ENCODE data around the gene USP47.

Gene USP47

DNA sequence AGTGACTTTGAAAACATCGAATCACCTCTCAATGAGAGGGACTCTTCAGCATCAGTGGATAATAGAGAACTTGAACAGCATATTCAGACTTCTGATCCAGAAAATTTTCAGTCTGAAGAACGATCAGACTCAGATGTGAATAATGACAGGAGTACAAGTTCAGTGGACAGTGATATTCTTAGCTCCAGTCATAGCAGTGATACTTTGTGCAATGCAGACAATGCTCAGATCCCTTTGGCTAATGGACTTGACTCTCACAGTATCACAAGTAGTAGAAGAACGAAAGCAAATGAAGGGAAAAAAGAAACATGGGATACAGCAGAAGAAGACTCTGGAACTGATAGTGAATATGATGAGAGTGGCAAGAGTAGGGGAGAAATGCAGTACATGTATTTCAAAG lies 100.9 kb downstream of the USP47 start:
- DNase-seq: no peak

DNA sequence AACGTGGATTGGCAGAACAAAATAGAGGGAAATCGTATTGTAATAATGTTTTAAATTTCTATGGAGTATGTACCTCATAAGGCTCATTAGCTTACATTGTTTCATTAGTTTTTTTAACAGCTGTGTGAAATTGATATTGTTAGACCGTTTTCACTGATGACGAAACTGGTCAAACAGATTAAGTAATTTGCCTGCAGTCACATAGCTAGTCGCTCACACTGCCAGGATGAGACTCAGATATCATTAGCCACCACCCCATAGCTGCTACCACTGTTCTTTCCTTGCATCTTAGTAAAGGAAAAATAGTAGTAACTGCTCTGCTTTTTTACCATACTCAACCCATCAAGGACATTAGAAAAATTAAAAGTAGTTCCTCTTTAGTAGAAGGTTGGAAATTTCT lies 102.7 kb downstream of the USP47 start:
- no peak for DNase-seq

DNA sequence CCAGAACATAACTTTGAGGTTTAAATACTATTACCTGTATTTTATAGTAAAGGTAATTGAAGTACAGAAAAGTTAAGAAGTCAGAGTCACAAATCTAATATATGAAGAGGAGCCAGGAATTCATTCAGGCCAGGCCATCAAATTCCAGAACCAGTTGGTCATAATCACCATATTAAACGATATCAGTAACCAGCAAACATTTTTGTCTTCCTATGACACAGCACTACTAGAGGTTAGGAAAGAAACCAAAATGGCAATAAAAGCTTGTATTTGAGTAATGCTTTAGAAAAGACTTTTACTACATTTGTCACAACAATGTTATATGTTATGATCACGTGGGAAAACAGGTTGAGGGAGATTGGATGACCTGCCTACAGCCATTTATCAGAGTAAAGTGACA lies 104.4 kb downstream of the USP47 start:
- no peak for DNase-seq

DNA sequence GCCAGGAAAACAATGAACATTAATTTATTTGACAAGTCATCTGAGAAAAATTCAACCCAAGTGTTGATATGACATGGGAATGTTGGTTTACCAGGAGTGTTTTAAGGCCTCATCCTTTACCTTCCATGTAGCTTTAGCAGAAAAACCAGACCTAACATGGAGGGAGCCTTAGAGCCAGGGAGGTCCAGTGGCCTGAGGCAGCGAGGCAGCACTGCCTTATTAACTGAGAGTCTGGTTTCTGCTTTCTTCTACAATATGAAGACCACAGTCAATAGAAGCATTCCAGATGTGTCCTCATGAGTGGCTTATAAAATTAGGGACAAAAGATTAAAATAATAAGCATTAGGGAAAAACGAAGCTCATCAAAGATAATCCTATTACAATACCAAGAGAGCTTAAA lies 105.1 kb downstream of the USP47 start:
- no peak for DNase-seq

DNA sequence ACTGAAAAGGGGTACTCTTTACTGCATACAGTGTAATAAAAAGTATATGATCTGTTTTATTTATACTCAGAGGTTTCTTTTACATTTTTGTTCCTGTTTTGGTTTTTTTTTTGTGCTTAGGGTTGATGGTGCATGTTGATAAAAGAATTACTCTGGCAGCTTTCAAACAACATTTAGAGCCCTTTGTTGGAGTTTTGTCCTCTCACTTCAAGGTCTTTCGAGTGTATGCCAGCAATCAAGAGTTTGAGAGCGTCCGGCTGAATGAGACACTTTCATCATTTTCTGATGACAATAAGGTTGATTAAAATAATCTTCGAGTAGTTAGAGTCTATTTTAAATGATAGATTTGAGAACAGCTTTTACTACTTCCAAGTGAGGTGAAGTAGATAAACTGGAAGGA lies 106.1 kb downstream of the USP47 start:
- no peak for DNase-seq

GRCh38 chr11:11948242-11948947 lies 106.6 kb downstream of the USP47 start:
- no peak for DNase-seq

DNA sequence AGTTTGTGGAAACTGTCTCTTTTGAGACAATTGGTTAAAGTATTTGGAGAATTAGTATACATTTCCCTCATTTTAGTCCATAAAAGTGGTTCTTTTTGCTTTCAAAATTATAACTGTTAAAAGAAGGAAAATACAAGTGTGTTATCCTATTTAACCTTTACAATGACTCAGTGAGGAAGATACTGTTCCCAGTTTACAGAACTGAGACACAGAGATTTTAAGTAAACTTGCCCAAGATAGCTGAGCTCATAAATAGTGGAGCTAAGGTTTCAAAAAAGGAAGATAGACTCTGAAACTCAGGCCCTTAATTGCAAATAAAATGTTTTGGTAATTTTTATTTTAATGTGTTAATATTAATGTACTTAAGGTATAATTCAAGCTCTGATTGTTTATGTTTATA lies 107.7 kb downstream of the USP47 start:
- DNase-seq: no peak

DNA sequence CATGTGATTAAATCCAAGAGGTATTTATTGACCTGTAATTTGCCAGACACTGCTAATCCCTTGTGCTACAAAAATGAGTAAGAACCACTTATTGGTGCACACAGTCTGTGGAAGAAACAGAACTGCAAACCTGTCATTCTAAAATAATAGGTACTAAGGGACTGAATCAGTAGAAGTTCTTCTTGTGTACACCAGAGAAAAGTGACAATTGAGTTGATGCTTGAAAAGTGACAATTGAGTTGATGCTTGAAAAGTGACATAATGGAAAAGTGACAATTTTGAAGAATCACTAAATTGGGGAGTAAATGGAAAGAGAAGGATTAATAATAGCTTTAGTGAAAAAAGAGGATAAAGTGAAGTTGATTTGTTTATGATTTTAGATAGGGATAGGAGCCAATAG lies 110.3 kb downstream of the USP47 start:
- no peak for DNase-seq

DNA sequence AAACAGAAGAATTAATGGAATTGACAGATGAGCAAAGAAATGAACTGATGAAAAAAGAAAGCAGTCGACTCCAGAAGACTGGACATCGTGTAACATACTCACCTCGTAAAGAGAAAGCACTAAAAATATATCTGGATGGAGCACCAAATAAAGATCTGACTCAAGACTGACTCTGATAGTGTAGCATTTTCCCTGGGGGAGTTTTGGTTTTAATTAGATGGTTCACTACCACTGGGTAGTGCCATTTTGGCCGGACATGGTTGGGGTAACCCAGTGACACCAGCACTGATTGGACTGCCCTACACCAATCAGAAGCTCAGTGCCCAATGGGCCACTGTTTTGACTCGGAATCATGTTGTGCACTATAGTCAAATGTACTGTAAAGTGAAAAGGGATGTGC lies 114.2 kb downstream of the USP47 start:
- DNase-seq: no peak

GRCh38 chr11:11958403-11959231 lies 116.8 kb downstream of the USP47 start:
- DNase-seq: peak; percentile 14

GRCh38 chr11:11959601-11960000 lies 117.8 kb downstream of the USP47 start:
- DNase-seq: no peak

- DNase-seq: peak; percentile 17
Measured at GRCh38 chr11:11960687-11961086, 118.9 kb downstream of the USP47 start.

- DNase-seq: peak; percentile 13
Measured at GRCh38 chr11:11961399-11962028, 119.7 kb downstream of the USP47 start.

DNA sequence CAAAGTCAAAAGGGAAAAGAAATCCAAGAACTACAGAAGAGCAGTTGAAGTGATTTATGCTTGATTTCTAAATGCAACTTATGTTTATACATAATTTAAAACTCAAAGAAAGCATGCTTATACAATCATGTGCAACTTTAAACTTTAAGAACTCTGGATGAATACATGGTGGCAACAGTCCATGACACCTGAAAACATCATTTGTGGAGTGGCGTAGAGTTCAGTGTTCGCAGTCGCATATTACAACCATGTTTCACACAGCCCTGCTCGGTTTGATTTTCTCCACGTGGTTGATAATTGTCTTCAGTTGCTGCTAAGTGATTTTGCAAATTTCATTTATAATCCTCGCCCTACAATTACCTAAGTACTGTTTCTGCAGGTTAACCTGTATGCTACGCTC lies 121.3 kb downstream of the USP47 start:
- DNase-seq: no peak

DNA sequence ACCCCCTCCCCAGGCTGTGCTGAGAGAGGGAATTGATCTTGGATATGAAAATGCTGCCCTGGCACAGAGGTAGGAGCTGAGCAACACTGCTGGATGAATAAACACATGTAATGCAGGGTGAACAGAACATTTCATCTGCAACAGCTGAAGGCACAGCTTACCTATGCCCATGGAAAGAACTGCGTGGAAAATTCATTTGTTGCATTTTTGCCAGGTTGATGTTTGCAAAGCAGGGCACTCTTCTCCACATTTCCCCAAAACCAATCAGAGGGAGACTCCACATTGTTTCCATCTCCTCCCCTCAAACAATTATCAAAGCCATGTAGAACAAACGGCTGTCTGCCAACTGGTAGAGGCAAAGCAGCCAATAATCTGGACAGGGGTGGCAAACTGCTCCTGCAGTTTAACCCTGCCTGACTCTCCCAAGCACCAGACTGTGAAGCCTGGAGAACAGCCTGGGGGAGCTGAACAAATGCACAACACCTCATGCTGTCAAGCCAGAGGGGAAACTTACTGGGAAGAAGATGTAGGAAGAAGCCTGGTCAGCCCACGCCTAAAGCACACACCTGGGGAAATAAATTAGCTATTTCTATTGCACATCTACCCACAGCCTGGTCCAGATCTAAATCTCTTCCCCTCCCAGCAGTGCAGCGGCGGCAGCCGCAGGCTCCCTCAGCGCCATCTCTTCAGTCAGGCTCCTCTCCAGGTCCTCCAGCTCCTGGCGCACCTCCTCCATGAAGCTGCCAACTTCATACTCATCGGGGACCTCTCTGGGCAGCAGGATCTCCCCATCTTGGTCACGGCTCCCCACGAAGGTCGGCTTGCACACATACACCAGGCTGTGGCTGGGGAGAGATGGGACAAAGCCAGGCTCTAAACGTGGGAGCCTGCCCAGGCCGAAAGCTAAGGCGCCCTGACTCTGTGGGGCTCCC lies 122.3 kb downstream of the USP47 start:
- no peak for DNase-seq

DNA sequence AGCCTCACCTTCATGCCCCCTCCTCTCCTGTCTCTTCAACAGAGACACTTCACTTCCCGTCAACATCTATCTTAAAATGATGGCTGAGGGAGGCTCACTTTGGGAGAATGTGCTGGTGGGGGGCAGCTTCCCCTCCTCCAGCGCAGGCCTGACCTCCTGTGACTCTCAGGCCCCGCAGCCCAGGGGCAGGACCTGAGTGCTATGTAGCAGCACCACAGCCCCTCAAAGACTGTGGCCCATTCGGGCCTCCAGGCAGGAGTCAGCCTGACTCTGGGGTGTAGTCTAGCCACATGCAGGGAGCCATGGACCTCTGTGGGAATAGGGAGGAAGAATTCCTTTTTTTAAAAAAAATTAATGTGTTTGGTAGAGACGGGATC lies 123.0 kb downstream of the USP47 start:
- DNase-seq: no peak

DNA sequence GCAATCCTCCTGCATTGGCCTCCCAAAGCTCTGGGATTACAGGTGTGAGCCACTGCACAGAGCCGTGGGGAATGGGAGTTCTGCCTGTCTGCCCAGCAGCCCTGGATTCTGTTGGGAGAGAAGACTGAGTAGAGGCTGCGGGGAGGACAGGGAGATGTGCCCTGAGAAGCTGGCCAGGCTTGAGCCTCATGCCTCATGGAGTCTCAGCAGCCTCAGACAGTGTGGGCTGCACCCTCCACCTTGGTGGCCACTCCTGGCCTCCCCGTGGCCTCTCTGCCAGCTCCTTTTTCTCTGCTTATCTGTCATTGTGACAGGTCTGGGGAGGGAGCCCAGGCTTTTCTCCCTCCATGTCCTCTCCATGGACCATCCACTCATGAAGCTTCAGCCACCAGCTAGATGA lies 123.4 kb downstream of the USP47 start:
- DNase-seq: no peak

DNA sequence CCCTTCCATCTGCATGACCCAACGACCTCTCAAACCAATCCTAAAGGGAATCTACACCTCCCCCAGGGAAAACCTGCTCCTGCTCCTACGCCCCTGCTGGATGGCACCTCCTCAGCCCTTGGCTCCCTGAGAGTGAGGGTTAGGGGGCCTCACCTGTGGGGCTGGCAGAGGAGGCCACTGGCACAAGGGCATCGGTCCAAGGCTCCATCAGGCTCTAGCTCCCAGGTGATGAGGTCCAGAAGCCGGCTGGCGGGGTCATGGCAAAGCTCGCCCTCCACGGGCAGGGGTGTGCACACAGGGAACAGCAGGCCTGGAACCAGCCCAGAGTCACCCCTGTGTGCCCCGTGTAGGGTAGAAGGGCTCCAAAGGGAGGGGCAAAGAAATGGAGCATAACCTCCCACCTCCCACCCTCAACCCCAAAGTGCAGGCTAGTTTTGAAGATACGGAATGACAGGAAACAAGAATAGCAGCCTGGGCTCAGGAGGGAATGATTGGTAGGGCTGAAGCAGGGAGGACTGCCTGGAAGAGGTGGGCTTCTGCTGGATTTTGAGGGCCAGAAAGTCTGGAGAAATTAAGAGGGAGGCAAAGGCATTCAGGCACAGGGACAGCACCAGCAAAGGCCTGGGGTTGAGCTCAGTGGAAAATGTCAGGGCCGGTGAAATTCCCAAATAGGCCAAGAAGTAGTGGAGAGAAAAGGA lies 124.0 kb downstream of the USP47 start:
- DNase-seq: no peak

- no peak for DNase-seq
Measured at GRCh38 chr11:11966354-11966741, 124.6 kb downstream of the USP47 start.

GRCh38 chr11:11966826-11967668 lies 125.3 kb downstream of the USP47 start:
- DNase-seq: peak; percentile 74

Measured in retina (tissue), 1 donor.